Heart left ventricle (tissue), 16 donors: ENCODE data around the gene MCC. TPM values are rescaled to one million over a fixed set of nuclear protein-coding genes. Genes with fewer than 3 reads are reported as not detected.

ENCODE experiments used
- ATAC-seq, 4 donors: fragments of 200-7000 bp; cut with Tn5 transposase; one replicate each; pipeline ENCODE4 v1.9.1; 2020 to 2022; ENCODE audit warnings: moderate library complexity in 4 of 4, mild to moderate bottlenecking in 3 of 4, moderate number of reproducible peaks in 1 of 4
- DNase-seq, 5 donors: peaks; one replicate each; pipeline ENCODE4 v3.0.0-alpha.2; 2020
- H3K27ac ChIP-seq, 12 donors: fragments of 200-600 bp; sonication (generic) in 4 of 12; one replicate each; pipeline versions ENCODE4 v1.5.0 to v1.8.0; 2016 to 2022; ENCODE audit warnings: mild to moderate bottlenecking in 2 of 12
- H3K27me3 ChIP-seq, 9 donors: fragments of 200-600 bp; sonication (generic) in 2 of 9; one replicate each; pipeline versions ENCODE4 v1.5.1 to v1.8.0; 2016 to 2022; ENCODE audit warnings: mild to moderate bottlenecking in 3 of 9
- H3K36me3 ChIP-seq, 9 donors: fragments of 200-600 bp; sonication (generic) in 2 of 9; one replicate each; pipeline versions ENCODE4 v1.5.0 to v1.8.0; 2018 to 2022; ENCODE audit warnings: mild to moderate bottlenecking in 2 of 9
- H3K4me1 ChIP-seq, 12 donors: fragments of 200-600 bp; sonication (generic) in 4 of 12; one replicate each; pipeline versions ENCODE4 v1.5.0 to v1.8.0; 2016 to 2022; ENCODE audit warnings: mild to moderate bottlenecking in 3 of 12
- H3K4me3 ChIP-seq, 12 donors: fragments of 200-600 bp; sonication (generic) in 4 of 12; one replicate each; pipeline versions ENCODE4 v1.5.0 to v1.8.0; 2017 to 2022; ENCODE audit warnings: mild to moderate bottlenecking in 9 of 12, moderate library complexity in 4 of 12
- H3K9me3 ChIP-seq, 12 donors: fragments of 200-600 bp; sonication (generic) in 4 of 12; one replicate each; pipeline versions ENCODE4 v1.5.0 to v1.8.0; 2016 to 2022; ENCODE audit warnings: mild to moderate bottlenecking in 1 of 12
- POLR2A ChIP-seq, 2 donors: fragments of 450-650 bp; IDR thresholded peaks; one replicate each; pipeline ENCODE4 v1.6.1; 2017; ENCODE audit warnings: antibody characterized with exemption in 2 of 2, mild to moderate bottlenecking in 2 of 2, moderate library complexity in 2 of 2
- WGBS, 4 donors: extraction: QIAGEN DNeasy Blood & Tissue Kit in 2 of 4; methylation state at CpG; one replicate each; pipeline versions ENCODE4 v1.1.5 to v1.1.7; 2013 to 2018; 5-methylcytosine and 5-hydroxymethylcytosine counted together
- intact Hi-C, 10 donors: fragments of 100-400 bp; cut with DNase I; formaldehyde crosslinking; loops; one replicate each; pipeline versions ENCODE4 v1.11.1 to v1.14.2; 2022
- polyA plus RNA-seq, 2 donors: library from polyadenylated mRNA; stranded (reverse); fragments of 200-250 nt; gene quantifications; one replicate each; pipeline ENCODE4 v1.2.3, GENCODE V29; 2013
- total RNA-seq, 9 donors: library from RNA; depleted of rRNA in 2 of 9; stranded (reverse); fragments of >200 nt in 2 of 9; fragmentation: NEBNext Ultra II Directional in 3 of 9; extraction: Animal tissue kit (Norgen Biotek cat#: 25700) in 3 of 9; gene quantifications; one replicate each; pipeline versions ENCODE4 v1.1.0 to v1.2.4, GENCODE V29; 2016 to 2023
- TF ChIP-seq, protein P1 (sequence below), 12 donors: fragments of 200-600 bp; sonication (generic) in 4 of 12; IDR thresholded peaks; one replicate each; pipeline versions ENCODE4 v1.5.0 to v1.8.0; 2018 to 2022; ENCODE audit warnings: antibody characterized with exemption in 12 of 12, mild to moderate bottlenecking in 5 of 12
- donor health status: ischemic (EF 13 %, LVEDD 7.1; RV severe dilation, severe dysfunction).
- donor health status: healthy with polysubstance abuse.
- donor health status: DM: no; HTN: yes; CAD: no.
- donor health status: DM: no; HTN: no; CAD: no.
- donor health status: ischemic (EF 25% LVEDD 6.9; RV normal size, moderate dysfunction).
- donor health status: ischemic (EF 25% LVEDD 5.7; RV mildly dilated, moderate dysfunction).
- donor health status: healthy.
- donor health status: DM: yes; HTN: yes; CAD: no.
- donor health status: ischemic (EF 35%, LVEDD 5.7; RV mildly dilated, moderate dysfunction).
- donor health status: nonischemic (EF 11% LVEDD 7.7; RV severe dilation, severe dysfunction).
- donor health status: DM: yes; HTN: yes; CAD: no.
- donor health status: PGD.
- donor health status: ischemic (EF 29% LVEDD 5.4; RV normal size, mild dysfunction).
- donor health status: nonischemic (EF 23%, LVEDD 6.1; RV moderate dilation, normal function).

The MCC gene
- total and polyA plus RNA-seq, 11 donors: 6.1 to 33.8 (median 24.3) TPM

DNA sequence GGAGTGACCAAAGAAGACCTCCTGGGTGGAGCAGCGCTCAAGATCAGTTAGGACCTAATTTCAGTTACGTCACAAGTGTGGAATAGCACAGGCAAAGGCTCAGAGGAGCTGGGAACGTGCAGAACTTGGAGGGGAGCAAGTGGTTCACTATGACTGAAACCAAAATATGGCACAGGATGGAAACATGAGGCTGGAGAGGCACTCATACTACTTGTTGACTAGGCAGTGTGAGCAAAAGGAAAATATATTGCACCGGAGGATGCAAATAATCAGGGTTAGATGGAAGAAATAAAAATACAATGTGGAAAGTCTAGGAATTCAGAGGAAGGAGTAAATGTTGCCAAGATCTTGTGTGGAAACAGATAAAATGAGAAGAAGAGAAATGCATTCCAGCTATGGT is 363.3 kb downstream of the MCC start:
- intact Hi-C loops: loop anchor here in 2 of 10 donors (5.0 to 10.0 kb wide), 2 partner anchors 38 to 170 kb away; no protein-coding TSS in a partner anchor
- peaks cover 0 to 4% (median 0%) of the 10 kb centered on the region in 12 donors for H3K9me3 ChIP-seq
- H3K27ac ChIP-seq: no peak overlapping the region
- no peaks in the 10 kb centered on the region for H3K27me3 ChIP-seq
- DNase-seq: no peak
- H3K4me1 ChIP-seq: peaks cover 0 to 57% (median 32%) of the 10 kb centered on the region in 12 donors
- WGBS, 4 donors: 83 to 93% (median 87%) methylated on average over 4 of the region's 4 CpGs
- no peak for ATAC-seq
- no peak overlapping the region for H3K4me3 ChIP-seq
- no peaks in the 10 kb centered on the region for H3K36me3 ChIP-seq
- TF ChIP-seq, protein P1, sequence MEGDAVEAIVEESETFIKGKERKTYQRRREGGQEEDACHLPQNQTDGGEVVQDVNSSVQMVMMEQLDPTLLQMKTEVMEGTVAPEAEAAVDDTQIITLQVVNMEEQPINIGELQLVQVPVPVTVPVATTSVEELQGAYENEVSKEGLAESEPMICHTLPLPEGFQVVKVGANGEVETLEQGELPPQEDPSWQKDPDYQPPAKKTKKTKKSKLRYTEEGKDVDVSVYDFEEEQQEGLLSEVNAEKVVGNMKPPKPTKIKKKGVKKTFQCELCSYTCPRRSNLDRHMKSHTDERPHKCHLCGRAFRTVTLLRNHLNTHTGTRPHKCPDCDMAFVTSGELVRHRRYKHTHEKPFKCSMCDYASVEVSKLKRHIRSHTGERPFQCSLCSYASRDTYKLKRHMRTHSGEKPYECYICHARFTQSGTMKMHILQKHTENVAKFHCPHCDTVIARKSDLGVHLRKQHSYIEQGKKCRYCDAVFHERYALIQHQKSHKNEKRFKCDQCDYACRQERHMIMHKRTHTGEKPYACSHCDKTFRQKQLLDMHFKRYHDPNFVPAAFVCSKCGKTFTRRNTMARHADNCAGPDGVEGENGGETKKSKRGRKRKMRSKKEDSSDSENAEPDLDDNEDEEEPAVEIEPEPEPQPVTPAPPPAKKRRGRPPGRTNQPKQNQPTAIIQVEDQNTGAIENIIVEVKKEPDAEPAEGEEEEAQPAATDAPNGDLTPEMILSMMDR (IDR thresholded peaks at IDR 0.05): no peak
- no peak for TF ChIP-seq POLR2A (IDR thresholded peaks at IDR 0.05)

DNA sequence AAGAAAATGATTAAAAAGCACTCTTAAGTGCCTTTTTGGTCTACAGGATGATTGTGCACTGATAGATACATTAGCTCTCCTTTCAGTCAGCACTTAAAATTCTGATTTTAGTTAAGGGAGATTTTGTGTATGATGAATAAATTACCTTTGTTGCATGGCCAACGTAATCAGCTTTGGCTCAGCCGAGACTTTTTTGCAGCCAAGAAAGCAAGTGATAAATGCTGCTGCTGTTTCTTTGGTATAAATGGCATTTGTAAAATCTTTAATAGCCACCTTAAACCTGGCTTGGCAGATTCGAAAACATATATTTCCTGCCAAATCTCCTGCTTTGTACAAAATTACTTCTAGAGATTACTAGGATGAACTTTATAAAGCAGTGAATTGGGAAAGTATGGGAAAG is 364.0 kb downstream of the MCC start:
- ATAC-seq: no peak
- WGBS, 4 donors: 26 to 60% (median 38%) methylated on average over 3 of the region's 3 CpGs
- TF ChIP-seq, protein P1 (IDR thresholded peaks at IDR 0.05): no peak
- TF ChIP-seq POLR2A (IDR thresholded peaks at IDR 0.05): no peak
- Histone ChIP-seq H3K4me1 (peaks cover 0 to 63% (median 38%) of the 10 kb centered on the region in 12 donors), H3K36me3 (no peaks in the 10 kb centered on the region), H3K27me3 (no peaks in the 10 kb centered on the region), H3K9me3 (peaks cover 0 to 4% (median 0%) of the 10 kb centered on the region in 12 donors), H3K4me3 (no peak overlapping the region), H3K27ac (no peak overlapping the region)
- no peak for DNase-seq
- intact Hi-C loops: loop anchor here in 2 of 10 donors (5.0 to 10.0 kb wide), 2 partner anchors 37 to 171 kb away; no protein-coding TSS in a partner anchor

DNA sequence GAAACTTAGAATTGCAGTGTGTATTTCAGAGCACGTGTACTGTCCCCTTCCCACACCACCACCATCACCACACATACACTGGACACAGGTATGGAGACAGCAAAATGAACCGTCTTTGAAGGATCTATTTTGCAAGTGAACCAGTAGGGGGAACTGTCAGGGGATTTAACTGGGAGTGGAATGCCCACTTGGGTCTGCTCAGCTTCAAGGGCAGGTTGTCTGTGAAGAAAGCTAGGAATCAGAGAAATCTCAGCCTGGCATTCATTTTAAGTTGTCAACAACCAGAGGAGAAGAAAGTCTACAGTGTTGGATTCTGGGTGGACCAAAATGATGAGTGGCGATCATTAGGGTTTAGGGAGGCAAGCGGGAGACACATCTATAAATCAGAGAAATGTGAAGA is 364.6 kb downstream of the MCC start:
- Histone ChIP-seq H3K27ac (no peak overlapping the region), H3K27me3 (no peaks in the 10 kb centered on the region), H3K4me1 (peaks cover 4 to 70% (median 44%) of the 10 kb centered on the region in 12 donors), H3K36me3 (no peaks in the 10 kb centered on the region), H3K9me3 (peaks cover 0 to 4% (median 0%) of the 10 kb centered on the region in 12 donors), H3K4me3 (no peak overlapping the region)
- TF ChIP-seq POLR2A (IDR thresholded peaks at IDR 0.05): no peak
- TF ChIP-seq, protein P1 (IDR thresholded peaks at IDR 0.05): peak in 7 of 12 donors; percentile 10 to 37 (median 26)
- DNase-seq (no peak), ATAC-seq (peak in 2 of 4 donors; percentile 4 to 11)
- intact Hi-C loops: loop anchor here in 2 of 10 donors (5.0 to 10.0 kb wide), 2 partner anchors 36 to 171 kb away; no protein-coding TSS in a partner anchor
- 61 to 72% (median 71%) methylated on average over 4 of the region's 4 CpGs for WGBS, 4 donors

DNA sequence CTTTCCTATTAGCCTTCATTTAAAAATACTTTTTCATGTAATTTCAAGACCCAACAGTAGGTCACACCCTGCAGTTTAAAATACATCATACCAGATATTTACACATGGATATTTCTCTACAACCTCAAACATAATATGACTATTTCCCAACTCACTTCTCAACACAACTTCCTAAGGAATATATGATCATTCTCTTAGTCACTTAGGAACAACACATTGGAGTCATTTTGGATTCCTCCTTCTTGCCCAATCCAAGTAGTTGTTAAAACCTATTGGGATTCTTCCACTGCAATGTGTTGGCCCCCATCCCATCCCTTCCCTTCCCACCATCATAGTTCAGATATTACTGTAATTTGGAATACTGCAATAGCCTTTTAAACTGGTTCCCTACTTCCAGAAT is 366.2 kb downstream of the MCC start:
- no peaks in the 10 kb centered on the region for H3K27me3 ChIP-seq
- H3K27ac ChIP-seq: peak overlapping the region in 3 of 12 donors; percentile 6 to 48 (median 23)
- TF ChIP-seq POLR2A (IDR thresholded peaks at IDR 0.05): no peak
- TF ChIP-seq, protein P1 (IDR thresholded peaks at IDR 0.05): no peak
- DNase-seq (peak in 2 of 5 donors; percentile 35 to 48), ATAC-seq (peak in 2 of 4 donors; percentile 8 to 44)
- intact Hi-C loops: loop anchor here in 2 of 10 donors (5.0 to 10.0 kb wide), 2 partner anchors 35 to 173 kb away; no protein-coding TSS in a partner anchor
- no peak overlapping the region for H3K4me3 ChIP-seq
- H3K36me3 ChIP-seq: no peaks in the 10 kb centered on the region
- H3K9me3 ChIP-seq: peaks cover 0 to 2% (median 0%) of the 10 kb centered on the region in 12 donors
- peaks cover 8 to 85% (median 53%) of the 10 kb centered on the region in 12 donors for H3K4me1 ChIP-seq
